HG03460 (cell line): ENCODE measurements around the gene MCIDAS.

Experiments used
- ATAC-seq: cut with Tn5 transposase; IDR thresholded peaks from one replicate; pipeline ENCODE4 v1.9.1; 2021; ENCODE audit not compliant: unreplicated experiment

Gene MCIDAS

DNA sequence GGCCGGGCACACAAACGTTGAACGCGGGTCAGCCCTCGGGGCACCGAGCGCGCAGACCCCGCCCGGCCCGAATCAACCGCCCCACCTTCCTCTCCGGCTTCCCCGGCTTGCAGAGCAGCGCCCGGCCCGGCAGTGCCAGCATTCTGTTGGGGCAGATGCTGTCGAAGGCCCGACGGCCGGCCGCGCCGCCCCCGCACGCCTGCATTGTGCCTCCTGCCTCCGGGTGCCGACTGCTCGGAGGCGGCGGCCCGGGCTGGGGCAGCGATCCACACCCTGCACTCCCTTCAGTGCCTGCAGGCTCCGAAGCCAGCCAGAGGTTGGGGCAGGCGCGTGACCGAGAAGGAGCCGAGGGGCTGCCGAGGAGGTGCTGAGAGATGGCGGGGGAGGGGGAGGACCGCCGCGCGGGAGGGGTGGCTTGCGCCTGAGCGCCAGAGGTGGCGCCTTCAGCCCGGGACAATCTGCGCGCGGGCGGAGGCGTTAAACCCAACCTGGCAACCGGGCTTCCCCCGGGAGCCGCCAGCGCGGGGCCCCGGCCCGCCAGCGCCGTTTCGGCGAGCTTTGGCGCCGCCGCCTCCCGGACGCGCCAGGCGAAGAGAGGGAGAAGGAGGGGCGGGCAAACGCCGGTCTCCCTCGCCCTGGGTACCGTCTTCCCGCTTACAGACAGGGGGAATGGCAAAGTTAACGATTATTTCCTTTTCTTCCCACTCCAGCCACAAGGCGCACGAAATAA, at the start of gene MCIDAS:
Gene MCIDAS, minus strand, starts transcription at position 382 of the 730 bp plus-strand sequence. Its CDS starts 177 bp downstream, at position 205.
- peak; percentile 53 for ATAC-seq

DNA sequence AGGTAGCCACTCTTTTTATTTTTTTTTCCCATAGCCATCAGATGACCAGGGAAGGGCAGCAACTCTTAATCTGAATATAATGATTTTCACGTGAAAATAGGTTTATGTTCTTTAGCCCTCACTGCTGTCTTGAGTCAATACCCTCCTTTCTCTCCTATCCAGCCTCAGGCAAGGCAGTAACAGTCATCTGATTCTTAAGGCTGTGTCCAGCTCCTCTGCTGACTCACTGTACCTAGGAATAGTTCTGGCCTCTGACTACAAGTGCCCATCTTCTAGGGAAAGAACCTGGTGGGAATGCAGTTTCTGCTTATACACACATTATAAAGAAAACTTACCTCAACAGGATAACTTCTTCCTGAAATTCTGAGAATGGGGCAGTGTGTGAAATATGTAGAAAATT, 49.7 kb upstream of the MCIDAS start:
- ATAC-seq: no peak

DNA sequence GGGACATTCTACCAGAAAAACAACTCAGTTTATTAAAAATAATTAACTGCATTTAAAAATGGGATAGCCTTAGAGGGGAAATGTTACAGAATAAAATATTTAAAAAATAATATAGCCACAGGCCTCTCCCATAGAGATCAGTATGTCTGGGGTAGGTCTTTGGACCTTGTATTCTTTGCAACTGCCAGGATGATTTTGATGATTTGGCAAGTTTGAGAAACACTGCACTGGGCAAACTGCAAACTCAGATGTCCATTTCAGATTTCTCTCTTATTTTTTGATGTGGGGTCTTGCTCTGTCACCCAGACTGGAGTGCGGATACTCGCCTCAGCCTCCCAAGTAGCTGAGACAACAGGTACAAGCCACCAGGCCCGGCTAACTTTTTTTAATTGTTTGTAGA, 31.2 kb upstream of the MCIDAS start:
- ATAC-seq: no peak

DNA sequence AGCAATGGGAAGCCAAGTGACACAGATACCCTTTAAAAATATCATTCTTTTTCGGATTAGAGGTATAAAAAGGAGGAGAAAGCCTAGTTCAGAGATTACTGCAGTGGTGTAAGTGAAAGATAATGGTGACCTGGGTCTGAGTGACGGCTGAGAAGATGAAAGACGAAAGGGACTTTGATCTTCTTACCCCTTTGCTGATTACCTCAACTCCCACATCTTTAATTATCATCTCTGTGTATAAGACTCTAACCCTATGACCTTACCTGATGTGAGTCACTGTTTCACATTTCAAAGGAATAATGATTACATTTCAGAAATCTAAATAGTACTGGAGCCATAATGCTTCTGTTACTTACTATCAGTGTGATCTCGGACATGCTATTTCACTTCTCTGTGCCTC, 27.7 kb upstream of the MCIDAS start:
- no peak for ATAC-seq

DNA sequence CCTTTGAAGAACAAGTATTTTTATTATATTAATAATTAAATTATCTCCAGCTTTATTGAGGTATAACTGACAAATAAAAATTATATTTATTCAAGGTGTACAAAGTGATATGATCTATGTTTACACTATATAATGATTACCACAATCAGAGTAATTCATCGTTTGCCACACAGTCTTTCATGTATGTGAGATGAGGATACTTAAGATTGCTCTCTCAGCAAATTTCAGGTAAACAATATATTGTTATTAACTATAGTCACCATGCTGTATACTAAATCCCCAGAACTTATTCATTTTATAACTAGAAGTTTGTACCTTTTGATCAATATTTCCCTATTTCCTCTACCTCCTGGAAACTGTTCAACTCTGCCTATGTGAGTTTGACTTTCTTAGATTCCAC, 22.9 kb upstream of the MCIDAS start:
- no peak for ATAC-seq

DNA sequence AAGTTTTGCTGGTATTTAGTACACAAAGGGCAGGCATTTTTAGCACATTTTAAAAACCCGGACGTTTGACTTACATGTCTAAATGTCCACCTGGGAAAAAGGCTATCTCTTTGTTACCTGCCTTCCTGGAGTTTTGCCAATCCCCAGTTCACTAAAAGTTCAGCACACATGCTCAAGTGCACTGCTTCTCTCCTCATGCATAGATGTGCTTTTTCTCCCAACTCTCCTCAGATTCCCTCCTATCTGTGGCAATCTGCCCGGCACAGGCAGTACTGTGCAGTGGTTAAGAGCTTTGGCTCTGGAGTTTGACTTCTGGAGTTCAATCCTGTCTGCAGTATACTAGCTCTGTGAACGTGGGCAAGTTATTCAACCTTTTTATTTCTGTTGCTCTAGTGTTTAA, 14.6 kb upstream of the MCIDAS start:
- no peak for ATAC-seq

DNA sequence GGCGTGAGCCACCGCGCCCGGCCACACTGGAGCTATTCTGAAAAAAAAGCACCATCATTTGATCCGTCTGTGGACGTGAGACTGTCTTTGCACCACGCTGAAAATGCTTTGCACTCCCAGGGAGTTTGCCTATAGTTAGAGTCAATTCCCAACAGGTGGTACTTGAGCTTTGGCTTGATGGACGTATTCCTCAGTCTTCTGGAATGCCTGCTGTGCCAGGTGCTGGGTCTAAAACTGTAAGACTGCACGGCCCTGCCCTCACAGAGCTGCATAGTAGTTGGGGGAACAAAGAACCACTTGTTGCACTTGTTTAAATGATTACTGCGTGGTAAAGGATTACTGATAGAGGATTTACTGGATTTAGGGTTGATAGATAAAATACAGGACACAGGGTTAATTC, 9.7 kb upstream of the MCIDAS start:
- no peak for ATAC-seq

DNA sequence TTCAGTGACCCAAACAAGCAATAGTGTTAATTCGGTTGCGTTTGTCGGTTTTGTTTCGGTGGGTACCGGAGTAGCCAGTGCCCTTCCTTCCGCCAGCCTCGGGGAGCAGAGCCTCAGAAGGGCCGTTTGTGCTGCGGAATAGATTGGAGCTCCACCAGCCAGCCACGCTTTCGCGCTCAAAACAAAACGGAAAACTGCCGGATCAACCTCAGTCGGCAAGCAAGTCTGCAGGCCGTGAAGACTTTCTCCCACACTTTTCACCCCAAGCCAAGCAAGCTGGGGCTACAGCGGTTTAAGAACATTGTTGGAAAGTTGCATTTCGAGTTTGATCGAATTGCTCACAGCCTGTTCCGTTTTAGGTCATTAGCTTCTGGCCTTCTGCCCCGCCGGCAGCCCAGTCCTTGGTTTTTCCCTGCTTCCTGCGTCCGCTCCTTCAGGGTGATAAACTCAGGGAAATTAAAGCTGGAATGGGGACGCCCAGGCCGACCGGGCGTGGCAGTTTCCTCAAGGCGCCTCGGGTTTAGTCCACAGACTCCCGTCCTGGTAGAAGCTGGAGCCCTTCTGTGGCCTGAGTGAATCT, 7.1 kb upstream of the MCIDAS start:
- ATAC-seq: no peak

DNA sequence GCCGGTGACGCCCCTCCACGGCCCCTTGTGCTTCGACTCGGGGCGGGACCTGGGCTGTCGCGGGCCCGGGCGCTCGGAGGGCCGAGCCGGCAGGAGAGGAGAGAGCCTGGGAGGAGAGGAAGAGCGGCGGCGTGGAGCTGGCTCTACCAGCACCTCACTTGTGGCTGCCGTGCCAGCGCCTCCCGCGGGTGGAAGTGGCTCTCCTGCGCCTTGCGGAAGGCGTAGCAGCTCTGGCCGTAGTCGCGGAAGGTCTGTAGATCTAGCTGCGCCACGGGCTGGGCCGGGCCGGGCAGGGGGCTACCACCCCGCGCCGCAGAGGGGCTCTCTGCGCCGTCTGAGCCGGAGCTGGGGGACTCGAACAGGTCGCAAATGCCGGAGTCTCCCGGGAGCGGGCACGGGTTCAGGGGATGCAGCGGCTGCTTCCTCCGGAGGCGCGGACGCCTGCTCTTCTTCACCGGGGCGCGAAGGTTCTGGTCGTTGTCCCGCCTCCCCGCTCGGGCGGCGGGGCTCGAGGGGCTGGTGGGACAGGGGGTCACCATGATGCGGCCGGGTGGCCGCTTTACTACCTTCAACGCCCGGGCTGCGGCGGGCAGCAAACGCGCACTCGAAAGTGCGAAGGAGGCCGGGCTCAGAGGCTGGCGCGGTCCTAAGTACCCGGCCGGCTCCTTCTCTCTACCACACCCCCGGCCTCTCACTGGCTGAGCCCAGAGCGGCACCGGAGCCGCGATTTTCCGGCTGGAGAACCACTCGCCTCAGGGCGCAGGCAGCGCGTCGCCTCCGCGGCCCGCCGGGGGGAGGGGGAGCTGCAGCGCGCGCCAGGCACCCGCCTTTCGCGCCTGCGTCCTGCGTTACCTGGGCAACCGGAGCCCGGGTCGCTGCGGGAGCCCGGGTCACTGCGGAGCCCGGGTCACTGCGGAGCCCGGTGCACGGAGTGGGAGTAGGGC, 6.1 kb upstream of the MCIDAS start, which contains the start of gene CCNO:
Gene CCNO, minus strand, starts transcription at position 624 of the 944 bp plus-strand sequence. Its CDS starts 85 bp downstream, at position 539.
- peak; percentile 64 for ATAC-seq

DNA sequence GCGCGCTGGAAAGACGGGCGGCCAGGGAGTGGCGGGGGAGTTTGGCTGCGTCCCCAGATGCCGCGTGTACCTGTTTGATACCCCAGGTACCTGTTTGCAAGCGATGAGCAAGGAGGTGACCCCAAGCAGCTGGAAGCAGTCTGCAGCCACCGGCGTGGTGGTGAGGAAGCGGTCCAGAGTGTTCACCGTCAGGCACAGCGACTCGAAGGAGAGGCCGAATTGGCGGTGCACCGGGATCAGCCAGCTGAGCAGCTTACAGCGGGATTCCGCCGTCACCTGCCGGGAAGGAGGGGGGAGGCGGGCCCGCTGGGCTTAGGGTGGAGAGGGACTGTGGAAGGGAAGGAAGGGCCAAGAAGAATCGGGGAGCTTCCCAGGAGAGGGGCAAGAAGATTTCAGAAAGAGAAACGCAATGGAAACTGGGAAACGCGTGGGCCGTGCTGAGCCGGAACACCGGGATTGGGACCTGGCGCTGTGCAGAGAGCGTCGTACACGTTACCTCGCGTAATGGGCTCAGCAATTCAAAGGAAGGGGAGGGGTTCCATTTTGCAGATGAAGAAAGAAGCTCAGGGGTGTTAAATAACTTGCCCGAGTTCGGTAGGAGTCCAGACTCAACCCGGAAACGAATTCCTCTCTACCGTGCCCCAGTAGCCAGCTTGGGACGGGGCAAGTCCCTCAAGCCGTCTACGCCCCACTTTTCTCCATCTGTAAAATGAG, 5.3 kb upstream of the MCIDAS start:
- ATAC-seq: peak; percentile 6

DNA sequence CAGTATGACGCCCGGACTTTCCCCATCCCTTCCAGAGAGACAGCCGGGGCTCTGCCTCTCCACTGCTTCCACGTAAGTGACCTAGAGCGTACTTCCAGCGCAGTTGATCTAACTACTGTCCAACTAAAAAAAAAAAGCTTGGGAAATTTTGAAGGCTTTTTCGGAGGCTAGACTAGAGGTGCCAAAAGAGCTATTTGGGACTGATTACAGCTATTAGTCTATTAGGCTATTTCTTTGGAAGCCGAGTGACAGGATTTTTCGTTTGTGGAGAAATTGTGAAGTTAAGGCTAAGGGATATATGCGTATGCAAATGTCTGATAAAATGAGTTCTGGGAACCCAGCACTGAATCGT, 4.8 kb upstream of the MCIDAS start:
- no peak for ATAC-seq

DNA sequence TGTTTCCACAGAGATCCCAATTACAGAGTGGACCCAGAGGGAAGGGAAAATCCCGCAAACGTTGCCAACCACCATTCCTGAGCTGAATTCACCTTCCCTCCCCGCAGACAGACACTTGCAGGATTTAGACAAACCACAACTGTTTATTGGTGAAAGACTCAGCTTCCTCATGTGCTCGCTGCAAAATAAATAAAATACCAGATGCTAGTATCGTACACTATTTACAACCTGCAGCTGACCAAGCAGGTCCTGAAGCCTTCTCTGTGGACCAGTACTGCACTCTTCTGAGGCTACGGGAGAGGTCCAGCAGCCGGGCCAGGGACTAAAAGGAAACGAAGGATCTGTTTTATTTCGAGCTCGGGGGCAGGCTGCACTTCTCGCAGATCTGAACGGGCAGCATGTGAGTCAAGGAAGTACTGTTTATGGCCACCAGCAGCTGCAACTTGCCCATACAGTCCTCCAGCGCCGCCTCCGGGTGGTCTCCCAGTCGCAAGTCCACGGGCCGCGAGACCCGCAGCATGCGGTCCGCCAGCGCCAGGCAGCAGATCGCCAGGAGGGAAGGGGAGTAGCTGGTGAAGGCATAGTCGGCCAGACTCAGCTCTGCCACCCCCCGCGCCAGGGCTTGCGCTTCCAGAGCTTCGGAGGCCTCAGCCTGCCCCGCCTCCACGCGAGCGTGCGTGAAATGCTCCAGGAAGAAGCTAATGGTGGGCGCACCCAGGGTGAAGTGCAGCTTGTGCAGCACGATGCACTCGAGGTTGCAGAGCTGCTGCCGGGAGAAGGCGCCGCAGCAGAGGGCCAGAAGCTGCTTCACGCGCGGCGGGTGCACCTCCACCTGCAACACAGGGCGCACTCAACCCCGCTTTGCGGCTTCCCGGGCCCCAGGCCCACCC, 4.2 kb upstream of the MCIDAS start:
- ATAC-seq: no peak

DNA sequence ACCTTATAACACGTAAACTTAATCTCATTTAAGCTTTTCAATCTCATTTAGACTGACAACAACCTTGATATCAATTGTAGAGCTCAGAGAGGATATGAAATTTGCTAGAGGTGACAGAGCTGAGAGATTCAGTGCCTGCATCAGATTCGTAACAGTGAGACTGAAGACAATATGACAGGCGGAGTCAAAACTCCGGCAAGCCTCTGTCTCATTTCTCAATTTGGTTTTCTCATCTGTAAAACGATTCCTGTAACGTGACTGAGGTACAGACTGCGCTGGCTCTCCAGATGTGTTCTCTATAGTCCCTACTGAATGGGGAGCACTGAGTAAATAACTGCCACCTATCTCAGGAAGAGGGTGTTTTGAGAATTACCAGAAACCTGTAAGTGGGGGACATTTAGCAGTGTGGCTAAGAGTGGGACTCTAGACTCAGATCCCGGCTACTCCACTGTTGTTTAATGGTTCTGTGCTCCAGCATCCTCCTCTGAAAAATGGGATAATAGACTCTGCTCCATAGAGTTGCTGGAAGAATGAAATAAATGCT, 3.0 kb upstream of the MCIDAS start:
- no peak for ATAC-seq

DNA sequence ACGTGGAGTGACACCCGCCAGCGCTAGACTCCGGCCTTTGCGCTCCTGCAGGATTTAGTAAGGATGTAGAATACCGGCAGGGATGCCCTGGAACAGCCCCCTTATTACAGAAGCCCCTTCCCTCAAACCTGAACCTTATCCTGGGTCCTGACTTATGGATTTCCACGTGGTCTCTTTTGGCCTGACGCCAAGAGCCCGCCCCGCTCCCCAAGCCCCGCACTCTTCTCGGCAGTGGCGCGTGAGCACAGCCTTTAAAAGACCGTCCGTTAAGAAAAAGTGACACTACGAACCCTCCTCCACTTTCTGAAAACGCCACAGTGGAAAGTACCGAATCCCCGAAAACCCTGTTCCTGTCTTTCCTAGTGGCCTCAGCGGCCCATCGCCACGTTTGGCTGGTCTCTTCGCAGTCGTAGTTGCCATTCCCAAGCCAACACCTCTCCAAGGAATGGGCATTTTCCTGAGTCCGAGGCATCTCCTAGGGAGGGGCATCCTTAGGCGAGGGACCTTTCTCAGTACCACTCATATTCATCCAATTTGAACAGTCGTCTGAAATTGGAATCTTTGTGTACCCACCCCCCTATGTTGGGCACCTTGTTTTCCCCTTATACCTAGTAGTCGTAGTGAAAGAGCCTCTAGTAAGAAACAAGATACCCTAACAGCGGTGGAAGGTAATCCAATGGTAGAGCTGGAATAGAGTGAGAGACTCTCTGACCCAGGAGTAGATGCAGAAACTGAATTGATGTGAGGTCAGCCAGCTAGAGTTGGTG, 732 bp upstream of the MCIDAS start:
- ATAC-seq: no peak

DNA sequence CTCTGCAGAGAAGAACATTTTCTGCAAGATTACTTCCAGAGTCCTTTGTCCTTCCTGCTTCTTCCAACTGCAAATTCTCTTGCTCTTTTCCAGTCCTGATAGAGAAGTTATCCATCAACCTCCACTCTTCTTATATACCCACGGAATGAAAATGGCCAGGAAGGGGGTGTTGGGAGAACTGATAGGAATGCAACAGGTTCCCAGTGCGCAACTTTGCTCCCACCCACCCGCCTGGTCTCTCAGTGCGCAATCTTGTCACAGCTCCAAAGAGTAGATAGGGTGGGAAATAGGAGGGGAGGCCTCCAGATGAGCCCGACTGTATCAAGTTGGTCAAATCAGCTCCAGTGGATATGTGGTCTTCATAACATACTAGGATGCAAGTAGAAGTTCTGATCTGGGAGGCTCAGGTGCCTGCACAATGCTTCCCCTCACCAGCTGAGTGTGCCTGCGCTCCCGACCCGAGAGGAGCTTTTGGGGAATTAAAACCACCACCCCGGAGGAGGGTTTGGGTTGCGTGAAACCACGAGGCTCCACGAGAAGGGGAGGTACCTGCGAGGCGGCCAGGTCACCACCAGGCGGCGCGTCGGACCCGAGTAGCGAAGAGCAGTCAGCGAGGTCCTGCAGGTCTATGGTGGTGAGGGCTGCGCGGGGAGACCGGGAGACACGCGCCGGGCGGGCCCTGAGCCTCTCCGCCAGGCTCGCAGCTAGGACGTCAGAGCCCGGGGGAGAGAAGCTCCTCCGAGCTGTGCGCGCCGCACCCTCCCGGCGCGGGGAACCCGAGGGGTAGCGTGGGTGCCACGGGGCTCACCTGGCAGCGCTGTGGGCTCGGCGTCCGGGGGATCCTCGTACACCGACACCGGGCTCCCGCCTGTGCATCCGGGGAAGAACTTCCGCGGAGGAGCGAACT, 835 bp downstream of the MCIDAS start:
- ATAC-seq: peak; percentile 58

DNA sequence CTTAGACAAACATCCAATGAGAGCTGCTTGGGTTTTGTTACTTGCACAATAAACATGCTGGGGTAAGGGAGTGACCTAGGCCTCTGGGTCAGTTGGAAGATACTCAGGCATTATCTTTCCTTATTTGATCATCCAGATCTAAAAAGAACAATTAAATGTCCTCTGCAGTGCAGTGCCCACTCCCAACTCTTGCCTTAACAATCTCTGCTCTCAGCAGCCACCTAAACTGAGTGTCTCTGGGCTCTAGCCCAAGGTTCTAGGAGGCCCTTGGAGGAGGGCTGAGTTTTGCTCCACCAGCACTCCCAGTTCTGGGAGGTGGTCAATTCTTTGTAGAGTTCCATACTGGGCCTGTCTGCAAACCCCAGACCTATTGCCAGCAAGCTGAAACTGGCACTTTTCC, 1.8 kb downstream of the MCIDAS start:
- ATAC-seq: no peak

DNA sequence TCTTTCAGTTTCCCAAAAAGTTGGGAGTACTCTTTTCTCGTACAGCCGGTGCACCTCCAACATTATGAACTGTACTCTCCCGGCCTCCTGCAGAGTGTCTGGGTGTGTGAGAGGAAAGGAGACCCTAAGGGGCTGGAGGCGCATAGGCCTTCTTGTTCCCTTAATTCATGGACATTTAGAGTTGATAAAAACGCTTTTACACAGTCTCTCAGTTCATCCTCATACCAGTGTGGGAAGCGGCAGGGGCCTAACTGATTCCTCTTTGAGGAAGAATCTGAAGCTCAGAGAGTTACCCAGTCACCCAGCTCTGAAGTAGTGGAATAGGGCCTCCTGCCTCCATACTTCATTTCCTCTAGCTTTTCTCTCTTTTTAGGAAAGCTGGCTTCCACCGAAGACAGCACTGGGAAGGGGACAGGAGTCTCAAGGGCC, 3.3 kb downstream of the MCIDAS start:
- ATAC-seq: no peak
